H1 (cell line): ENCODE results near the gene RGS6. TPM values are rescaled to one million over a fixed set of nuclear protein-coding genes. Genes with fewer than 3 reads are reported as not detected.

ENCODE experiments used
- POLR2AphosphoS5 ChIP-seq: IDR thresholded peaks from 2 replicates; pipeline ENCODE4 v1.6.1; 2011; ENCODE audit warnings: low read depth, low read length
- polyA plus RNA-seq, 7 experiments: library from polyadenylated mRNA; depleted of rRNA in 3 of 7; stranded (reverse) in 5 of 7; unstranded in 2 of 7; fragments of >200 nt in 5 of 7; fragments of 200-250 nt in 2 of 7; gene quantifications; 1 replicate in 5 of 7; 2 replicates in 1 of 7; 4 replicates in 1 of 7; pipeline versions ENCODE4 v1.2.1 to v1.2.3, GENCODE V29; 2011 to 2013; ENCODE audit warnings: missing spikeins in 2 of 7, mixed read lengths in 2 of 7
- total RNA-seq: library from RNA; stranded (reverse); fragmentation: NEBNext Ultra II Directional; extraction: Animal tissue kit (Norgen Biotek cat#: 25700); gene quantifications from 2 replicates; pipeline ENCODE4 v1.2.1, GENCODE V29; 2021
- TF ChIP-seq, protein P1 (sequence below): IDR thresholded peaks from 2 replicates; pipeline ENCODE4 v1.6.1; 2011; ENCODE audit warnings: low read depth, mild to moderate bottlenecking, low read length; ENCODE audit not compliant: insufficient read depth

The RGS6 gene
- total and polyA plus RNA-seq, 2 of the 8 experiments (the other 6 are each of a cell fraction or from before 2014, with no cell fraction given), result 0.26 to 1.1 TPM

DNA sequence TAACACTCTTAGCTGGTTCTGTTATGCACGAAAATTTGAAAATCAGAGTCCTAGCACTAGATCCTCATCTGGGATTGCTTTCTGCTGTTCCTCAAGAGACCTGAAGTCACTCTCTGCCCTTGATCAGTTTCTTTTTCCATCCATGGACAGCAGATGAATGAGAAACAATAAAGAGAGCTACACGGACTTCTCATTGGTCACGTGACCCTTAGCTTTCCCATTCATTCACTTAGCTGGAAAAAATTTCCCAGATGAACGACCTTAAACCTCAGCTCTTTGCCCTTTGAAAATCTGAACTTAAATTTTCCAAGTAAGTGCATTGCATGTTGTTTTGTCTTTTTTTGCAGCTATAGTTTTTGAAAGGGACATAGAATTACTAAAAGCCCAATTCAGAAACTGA is 27.2 kb upstream of the RGS6 start (continued):
- TF ChIP-seq, protein P1, sequence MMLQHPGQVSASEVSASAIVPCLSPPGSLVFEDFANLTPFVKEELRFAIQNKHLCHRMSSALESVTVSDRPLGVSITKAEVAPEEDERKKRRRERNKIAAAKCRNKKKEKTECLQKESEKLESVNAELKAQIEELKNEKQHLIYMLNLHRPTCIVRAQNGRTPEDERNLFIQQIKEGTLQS, result no peak
- no peak for TF ChIP-seq POLR2AphosphoS5
- TF ChIP-seq, all 59 proteins: peak for 0
